H1 (cell line): ENCODE data around the gene NELL1. TPM values are rescaled to one million over a fixed set of nuclear protein-coding genes. Genes with fewer than 3 reads are reported as not detected.

Experiments
- CTCF ChIA-PET: fragments of 300-600 bp; sonication (Branson Sonifier 250); formaldehyde crosslinking; loops from one replicate; lab custom pipeline; 2021; ENCODE audit not compliant: partially characterized antibody; lab: Charles Lee
- POLR2A ChIA-PET: fragments of 300-600 bp; sonication (Branson Sonifier 250); formaldehyde crosslinking; loops from one replicate; lab custom pipeline; 2021; ENCODE audit warnings: inconsistent platforms; ENCODE audit not compliant: partially characterized antibody; lab: Charles Lee
- DNase-seq, 2 experiments: peaks; one replicate each; pipeline versions ENCODE4 v3.0.0 to v3.0.0-alpha.2; 2010 to 2022; ENCODE audit warnings: low spot score in 2 of 2, low read depth in 1 of 2, mixed read lengths in 1 of 2
- FAIRE-seq: peaks from 2 replicates; lab custom pipeline; 2011; peaks lifted over from hg19 to GRCh38; lab: Jason Lieb, UNC
- H2AFZ ChIP-seq: 2 replicates; pipeline ENCODE4 v1.8.1; 2012; ENCODE audit warnings: low read length, inconsistent platforms
- H2AK5ac ChIP-seq: 2 replicates; pipeline ENCODE4 v1.6.1; 2013; ENCODE audit warnings: low read depth, low read length
- H2BK120ac ChIP-seq: replicated peaks from 2 replicates; pipeline ENCODE3; 2013; ENCODE audit warnings: low read depth, low read length, inconsistent platforms
- H2BK12ac ChIP-seq: 2 replicates; pipeline ENCODE4 v1.6.1; 2013; ENCODE audit warnings: low read depth, low read length
- H2BK15ac ChIP-seq: 2 replicates; pipeline ENCODE4 v1.6.1; 2013; ENCODE audit warnings: low read length
- H2BK20ac ChIP-seq: 2 replicates; pipeline ENCODE4 v1.6.1; 2013; ENCODE audit warnings: low read length
- H2BK5ac ChIP-seq: 2 replicates; pipeline ENCODE4 v1.6.1; 2013; ENCODE audit warnings: low read depth, low read length
- H3K14ac ChIP-seq: 2 replicates; pipeline ENCODE4 v1.6.1; 2013; ENCODE audit warnings: inconsistent platforms; ENCODE audit not compliant: insufficient read length
- H3K18ac ChIP-seq: 2 replicates; pipeline ENCODE4 v1.6.1; 2013; ENCODE audit warnings: low read length; ENCODE audit errors: extremely low read depth
- H3K23ac ChIP-seq: 2 replicates; pipeline ENCODE4 v1.6.1; 2013; ENCODE audit warnings: inconsistent platforms; ENCODE audit not compliant: insufficient read length
- H3K23me2 ChIP-seq: 2 replicates; pipeline ENCODE4 v1.6.1; 2013; ENCODE audit warnings: low read depth, low read length
- H3K27ac ChIP-seq: 2 replicates; pipeline ENCODE4 v1.6.1; 2011; ENCODE audit warnings: low read depth, low read length, inconsistent platforms
- H3K27me3 ChIP-seq, 4 experiments: replicated peaks in 1 of 4; 1 replicate in 1 of 4; 2 replicates in 3 of 4; pipeline versions ENCODE4 v1.6.1 to v1.8.1; 2011 to 2013; ENCODE audit warnings: low read length in 3 of 4, mild to moderate bottlenecking in 3 of 4, inconsistent platforms in 2 of 4, mixed read lengths in 2 of 4, moderate library complexity in 1 of 4; ENCODE audit not compliant: control insufficient read depth in 3 of 4, insufficient read depth in 3 of 4; ENCODE audit errors: extremely low read depth in 1 of 4
- H3K36me3 ChIP-seq, 4 experiments: 2 replicates each; pipeline versions ENCODE4 v1.6.1 to v1.8.1; 2011 to 2013; ENCODE audit warnings: mild to moderate bottlenecking in 4 of 4, low read length in 3 of 4, moderate library complexity in 2 of 4, control low read depth in 1 of 4, inconsistent platforms in 1 of 4; ENCODE audit not compliant: insufficient read depth in 4 of 4, control insufficient read depth in 2 of 4
- H3K4ac ChIP-seq: replicated peaks from 2 replicates; pipeline ENCODE3; 2013; ENCODE audit warnings: low read length, low read depth, mixed read lengths, inconsistent platforms; ENCODE audit not compliant: insufficient read length
- H3K4me1 ChIP-seq, 4 experiments: replicated peaks in 1 of 4; 1 replicate in 1 of 4; 2 replicates in 3 of 4; pipeline versions ENCODE4 v1.6.1 to v1.8.1; 2011 to 2013; ENCODE audit warnings: low read length in 3 of 4, inconsistent platforms in 2 of 4, mixed read lengths in 1 of 4; ENCODE audit not compliant: insufficient read depth in 4 of 4, control insufficient read depth in 3 of 4
- H3K4me2 ChIP-seq, 2 experiments: 2 replicates each; pipeline versions ENCODE4 v1.6.1 to v1.8.1; 2011 to 2013; ENCODE audit warnings: low read depth in 2 of 2, low read length in 2 of 2, control low read depth in 1 of 2, inconsistent platforms in 1 of 2, mild to moderate bottlenecking in 1 of 2; ENCODE audit not compliant: insufficient read depth in 1 of 2
- H3K4me3 ChIP-seq, 4 experiments: fragments of 200-600, 300-600 bp in 1 of 4; sonication (generic), shearing (Covaris generic), sonication (Bioruptor Twin) in 1 of 4; 2 replicates each; pipeline versions ENCODE4 v1.5.1 to v1.8.1; 2011 to 2016; ENCODE audit warnings: low read length in 4 of 4, low read depth in 3 of 4, control low read depth in 2 of 4, inconsistent platforms in 2 of 4, mild to moderate bottlenecking in 2 of 4, mixed read lengths in 1 of 4, moderate library complexity in 1 of 4; ENCODE audit not compliant: insufficient read depth in 2 of 4; ENCODE audit errors: extremely low read depth in 1 of 4
- H3K56ac ChIP-seq: replicated peaks from 2 replicates; pipeline ENCODE3; 2013; ENCODE audit warnings: low read depth, mild to moderate bottlenecking, mixed read lengths, low read length, inconsistent platforms; ENCODE audit not compliant: insufficient read length
- H3K79me1 ChIP-seq: 2 replicates; pipeline ENCODE4 v1.6.1; 2013; ENCODE audit warnings: low read depth, low read length, control low read depth
- H3K79me2 ChIP-seq, 2 experiments: 2 replicates each; pipeline versions ENCODE4 v1.6.1 to v1.8.1; 2012 to 2013; ENCODE audit warnings: low read length in 2 of 2, mild to moderate bottlenecking in 2 of 2, inconsistent platforms in 1 of 2; ENCODE audit not compliant: insufficient read depth in 2 of 2, control insufficient read depth in 1 of 2
- H3K9ac ChIP-seq, 4 experiments: replicated peaks in 1 of 4; 1 replicate in 1 of 4; 2 replicates in 3 of 4; pipeline versions ENCODE4 v1.6.1 to v1.8.1; 2011 to 2013; ENCODE audit warnings: low read depth in 3 of 4, low read length in 3 of 4, control low read depth in 2 of 4, mild to moderate bottlenecking in 2 of 4, moderate library complexity in 2 of 4, inconsistent platforms in 1 of 4; ENCODE audit errors: extremely low read depth in 1 of 4
- H3K9me3 ChIP-seq, 2 experiments: 2 replicates each; pipeline versions ENCODE4 v1.6.1 to v1.8.1; 2012 to 2013; ENCODE audit warnings: mild to moderate bottlenecking in 2 of 2, moderate library complexity in 2 of 2, control low read depth in 1 of 2, inconsistent platforms in 1 of 2, low read depth in 1 of 2, low read length in 1 of 2, mixed read lengths in 1 of 2; ENCODE audit not compliant: insufficient read depth in 2 of 2
- H4K20me1 ChIP-seq, 2 experiments: replicated peaks in 1 of 2; 2 replicates each; pipeline versions ENCODE3 to v1.8.1; 2011 to 2013; ENCODE audit warnings: inconsistent platforms in 2 of 2, low read length in 2 of 2, mild to moderate bottlenecking in 1 of 2; ENCODE audit not compliant: insufficient read depth in 2 of 2, control insufficient read depth in 1 of 2
- H4K5ac ChIP-seq: 2 replicates; pipeline ENCODE4 v1.6.1; 2013; ENCODE audit warnings: low read length, low read depth, mixed read lengths, inconsistent platforms; ENCODE audit not compliant: insufficient read length
- H4K8ac ChIP-seq: 2 replicates; pipeline ENCODE4 v1.8.0; 2013; ENCODE audit warnings: mild to moderate bottlenecking, moderate library complexity, low read length, inconsistent platforms; ENCODE audit not compliant: insufficient read depth; ENCODE audit errors: extremely low read depth
- H4K91ac ChIP-seq: replicated peaks from 2 replicates; pipeline ENCODE3; 2013; ENCODE audit warnings: low read length, mixed read lengths, inconsistent platforms; ENCODE audit not compliant: insufficient read length
- CEBPB ChIP-seq: IDR thresholded peaks from 2 replicates; pipeline ENCODE4 v1.6.1; 2012; ENCODE audit warnings: low read depth, low read length
- JUND ChIP-seq: IDR thresholded peaks from 2 replicates; pipeline ENCODE4 v1.6.1; 2011; ENCODE audit warnings: mild to moderate bottlenecking, improper control_type of control experiment, low read length
- KDM1A ChIP-seq: fragments of 200-600, 300-600 bp; sonication (generic); IDR thresholded peaks from 2 replicates; pipeline ENCODE4 v1.7.1; 2016; ENCODE audit warnings: mild to moderate bottlenecking, low read length, borderline replicate concordance
- NANOG ChIP-seq: IDR thresholded peaks from 2 replicates; pipeline ENCODE4 v1.6.1; 2011; ENCODE audit warnings: low read length, low read depth, mild to moderate bottlenecking, inconsistent platforms; ENCODE audit not compliant: insufficient read depth, poor library complexity, severe bottlenecking
- NRF1 ChIP-seq: IDR thresholded peaks from 2 replicates; pipeline ENCODE4 v1.6.1; 2011; ENCODE audit warnings: mild to moderate bottlenecking, low read depth, low read length, improper control_type of control experiment
- POU5F1 ChIP-seq: IDR thresholded peaks from 2 replicates; pipeline ENCODE4 v1.6.1; 2011; ENCODE audit warnings: low read depth, mild to moderate bottlenecking, low read length, moderate library complexity
- SIX5 ChIP-seq: IDR thresholded peaks from 2 replicates; pipeline ENCODE4 v1.6.1; 2011; ENCODE audit warnings: mild to moderate bottlenecking, low read depth, low read length
- SP4 ChIP-seq: IDR thresholded peaks from 2 replicates; pipeline ENCODE4 v1.6.1; 2012; ENCODE audit warnings: low read length, inconsistent platforms
- SRF ChIP-seq: IDR thresholded peaks from 2 replicates; pipeline ENCODE4 v1.6.1; 2011; ENCODE audit warnings: mild to moderate bottlenecking, low read depth, low read length, moderate library complexity
- TEAD4 ChIP-seq: IDR thresholded peaks from 2 replicates; pipeline ENCODE4 v1.6.1; 2012; ENCODE audit warnings: low read depth, low read length, inconsistent platforms, mixed read lengths
- WGBS, 2 experiments: shearing (Covaris generic) in 1 of 2; methylation state at CpG; one replicate each; pipeline versions ENCODE4 v1.1.6 to v1.1.7; 2013 to 2015; ENCODE audit warnings: low lambda C conversion rate in 2 of 2, mixed read lengths in 2 of 2, inconsistent platforms in 1 of 2, low coverage in 1 of 2, missing lambda C conversion rate in 1 of 2; ENCODE audit not compliant: insufficient replicate concordance in 2 of 2, insufficient coverage in 1 of 2, insufficient read length in 1 of 2; ENCODE audit errors: extremely low coverage in 1 of 2, missing lambda C conversion rate in 1 of 2; 5-methylcytosine and 5-hydroxymethylcytosine counted together
- polyA plus RNA-seq, 7 experiments: library from polyadenylated mRNA; depleted of rRNA in 3 of 7; stranded (reverse) in 5 of 7; unstranded in 2 of 7; fragments of >200 nt in 5 of 7; fragments of 200-250 nt in 2 of 7; gene quantifications; 1 replicate in 5 of 7; 2 replicates in 1 of 7; 4 replicates in 1 of 7; pipeline versions ENCODE4 v1.2.1 to v1.2.3, GENCODE V29; 2011 to 2013; ENCODE audit warnings: missing spikeins in 2 of 7, mixed read lengths in 2 of 7
- total RNA-seq: library from RNA; stranded (reverse); fragmentation: NEBNext Ultra II Directional; extraction: Animal tissue kit (Norgen Biotek cat#: 25700); gene quantifications from 2 replicates; pipeline ENCODE4 v1.2.1, GENCODE V29; 2021

NELL1 gene
- total and polyA plus RNA-seq, 2 of the 8 experiments (the other 6 are each of a cell fraction or from before 2014, with no cell fraction given), result 0.21 TPM; not detected in 1

GRCh38 chr11:21582791-21583190 is 913.4 kb downstream of the NELL1 start:
- H4K5ac ChIP-seq, result no peak overlapping the region
- H4K8ac ChIP-seq, result no peak overlapping the region
- H4K91ac ChIP-seq, result no peak overlapping the region
- H3K27ac ChIP-seq, result no peak overlapping the region
- H2BK120ac ChIP-seq, result no peak overlapping the region
- no peak overlapping the region for H2BK5ac ChIP-seq
- no peak for FAIRE-seq
- H4K20me1 ChIP-seq, result no peaks in the 10 kb centered on the region
- no peaks in the 10 kb centered on the region for H3K23me2 ChIP-seq
- no peak for DNase-seq
- no peak overlapping the region for H3K56ac ChIP-seq
- H2AK5ac ChIP-seq, result no peak overlapping the region
- no peak overlapping the region for H3K4me2 ChIP-seq
- 92% methylated on average over 1 of the region's 1 CpG; no CpG with 5 or more reads in 1 of the 2 experiments for WGBS, 2 experiments
- no peak overlapping the region for H3K4me3 ChIP-seq
- H2BK12ac ChIP-seq, result no peak overlapping the region
- no peaks in the 10 kb centered on the region for H3K79me2 ChIP-seq
- H3K4ac ChIP-seq, result no peak overlapping the region
- H3K27me3 ChIP-seq, result no peaks in the 10 kb centered on the region
- no peak overlapping the region for H3K14ac ChIP-seq
- no peak overlapping the region for H2AFZ ChIP-seq
- H3K4me1 ChIP-seq, result no peaks in the 10 kb centered on the region
- no peaks in the 10 kb centered on the region for H3K79me1 ChIP-seq
- no peak overlapping the region for H3K23ac ChIP-seq
- H3K36me3 ChIP-seq, result no peaks in the 10 kb centered on the region
- H2BK15ac ChIP-seq, result no peak overlapping the region
- no peak overlapping the region for H3K9ac ChIP-seq
- CTCF ChIA-PET, result interaction anchor here (1.1 kb wide), 1 partner anchor 10 kb away, joined by 3 read pairs; no protein-coding TSS in a partner anchor
- POLR2A ChIA-PET, result no interaction called here
- no peaks in the 10 kb centered on the region for H3K9me3 ChIP-seq
- H2BK20ac ChIP-seq, result no peak overlapping the region
- TF ChIP-seq SIX5, result no peak
- TF ChIP-seq CEBPB, result no peak
- no peak for TF ChIP-seq JUND
- TF ChIP-seq SP4, result no peak
- TF ChIP-seq POU5F1, result no peak
- no peak for TF ChIP-seq SRF
- TF ChIP-seq KDM1A, result no peak
- no peak for TF ChIP-seq TEAD4
- TF ChIP-seq NANOG, result no peak
- TF ChIP-seq NRF1, result no peak
- TF ChIP-seq, all 59 proteins: peak for 0
- H3K18ac ChIP-seq, result no peak overlapping the region
